T-helper 2 cell (primary cell): Measurements from ENCODE around the gene CFAP97D2.
A peak's percentile ranks its signal among the peaks of the same experiment; 100 is the strongest.
"Not testable (repeated sequence)": the region's sequence is repeated elsewhere in the genome, so short reads cannot be mapped to it uniquely, and the experiment has no call there.

Experiments
- DNase-seq, 5 experiments: peaks; one replicate each; pipeline versions ENCODE4 v3.0.0 to v3.0.0-alpha.2; 2012 to 2022
- total RNA-seq, 2 donors: gene quantifications; one replicate each; lab custom pipeline; 2026; lab: John Stamatoyannopoulos, UW

CFAP97D2 gene
- 0.13 to 0.31 reads per million in 2 donors for total RNA-seq

- no peak for DNase-seq
Observed at GRCh38 chr13:114179087-114179658, at the start of gene CFAP97D2. Gene CFAP97D2, plus strand, starts transcription at chr13:114179257. Its CDS starts 74 bp downstream, at chr13:114179331.

GRCh38 chr13:114129649-114130062 lies 49.4 kb upstream of the CFAP97D2 start:
- DNase-seq: peak in 2 of 5 experiments; percentile 37 to 58

GRCh38 chr13:114130131-114130836 lies 48.8 kb upstream of the CFAP97D2 start:
- DNase-seq: no peak

DNA sequence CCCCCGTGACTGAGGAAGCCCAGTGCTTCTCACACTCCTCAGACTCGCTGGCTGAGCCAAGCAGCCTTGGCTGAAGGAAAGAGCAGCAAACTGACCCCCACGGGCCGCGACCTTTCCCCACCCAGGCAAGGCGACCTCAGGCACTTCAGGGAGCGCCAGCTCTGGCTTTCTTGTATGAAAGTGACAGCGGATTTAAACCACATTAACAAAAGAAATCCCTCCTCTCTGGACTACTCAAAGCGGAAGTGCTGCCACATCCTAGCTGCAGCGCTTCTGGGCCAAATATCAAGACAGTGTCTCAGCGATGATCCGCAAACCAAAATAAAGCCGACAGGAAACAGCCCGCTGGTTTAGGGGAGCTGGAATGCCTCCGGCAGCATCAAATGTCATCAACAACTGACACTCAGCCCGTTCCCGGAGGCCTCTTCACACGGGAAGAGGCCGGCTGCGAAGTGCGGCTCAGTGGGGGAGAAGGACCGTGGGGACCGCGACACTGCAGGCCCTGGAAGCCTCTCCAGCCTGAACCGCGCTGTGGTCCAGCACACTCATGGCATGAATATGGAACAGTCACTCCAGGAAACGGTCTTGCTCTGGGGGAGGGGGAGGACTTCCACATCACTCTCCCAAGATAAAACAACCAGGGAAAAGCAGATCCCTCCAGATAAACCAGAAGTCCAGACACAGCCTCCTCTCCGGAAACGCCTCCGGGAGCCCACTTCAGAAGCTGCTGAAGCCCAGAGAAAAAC lies 48.0 kb upstream of the CFAP97D2 start:
- peak in 4 of 5 experiments; percentile 26 to 89 (median 64) for DNase-seq

DNA sequence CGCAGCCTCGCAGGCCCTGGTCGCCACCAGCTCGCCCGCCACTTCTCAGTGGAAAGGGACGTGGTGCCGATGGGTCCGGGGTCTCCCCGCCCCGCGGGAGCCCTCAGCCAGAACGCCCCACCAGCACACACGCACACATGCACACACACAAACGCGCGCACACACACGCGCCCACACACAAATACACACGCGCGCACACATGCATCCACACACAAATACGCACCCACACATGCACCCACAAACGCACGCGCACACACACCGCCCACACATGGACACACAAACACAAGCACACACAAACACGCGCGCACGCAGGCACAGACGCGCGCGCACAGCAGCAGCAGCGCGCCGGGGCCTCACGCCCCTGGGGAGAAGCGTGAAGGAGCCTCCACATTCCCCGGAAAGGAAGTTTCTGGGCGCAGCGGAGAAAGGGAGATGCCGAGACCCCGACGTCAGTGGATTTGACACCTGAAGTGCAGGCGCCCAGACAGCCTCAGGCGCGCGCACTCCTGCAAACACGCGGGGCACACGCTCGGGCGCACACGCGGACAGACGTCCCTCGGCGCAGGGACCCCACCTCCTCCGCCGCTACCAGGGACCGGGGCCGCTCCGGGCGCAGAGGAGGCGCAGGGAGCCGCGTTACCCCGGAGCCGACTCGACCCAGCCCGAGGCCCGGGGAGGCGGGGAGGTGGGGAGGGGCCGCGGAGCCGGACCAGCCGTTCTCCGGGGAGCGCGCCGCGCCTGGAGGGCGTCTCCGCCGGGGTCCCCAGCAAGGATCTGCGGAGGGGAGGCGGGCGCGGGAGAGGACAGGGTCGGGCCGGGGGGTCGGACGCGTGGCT lies 47.3 kb upstream of the CFAP97D2 start:
- peak in 2 of 5 experiments; percentile 33 to 70 for DNase-seq

DNA sequence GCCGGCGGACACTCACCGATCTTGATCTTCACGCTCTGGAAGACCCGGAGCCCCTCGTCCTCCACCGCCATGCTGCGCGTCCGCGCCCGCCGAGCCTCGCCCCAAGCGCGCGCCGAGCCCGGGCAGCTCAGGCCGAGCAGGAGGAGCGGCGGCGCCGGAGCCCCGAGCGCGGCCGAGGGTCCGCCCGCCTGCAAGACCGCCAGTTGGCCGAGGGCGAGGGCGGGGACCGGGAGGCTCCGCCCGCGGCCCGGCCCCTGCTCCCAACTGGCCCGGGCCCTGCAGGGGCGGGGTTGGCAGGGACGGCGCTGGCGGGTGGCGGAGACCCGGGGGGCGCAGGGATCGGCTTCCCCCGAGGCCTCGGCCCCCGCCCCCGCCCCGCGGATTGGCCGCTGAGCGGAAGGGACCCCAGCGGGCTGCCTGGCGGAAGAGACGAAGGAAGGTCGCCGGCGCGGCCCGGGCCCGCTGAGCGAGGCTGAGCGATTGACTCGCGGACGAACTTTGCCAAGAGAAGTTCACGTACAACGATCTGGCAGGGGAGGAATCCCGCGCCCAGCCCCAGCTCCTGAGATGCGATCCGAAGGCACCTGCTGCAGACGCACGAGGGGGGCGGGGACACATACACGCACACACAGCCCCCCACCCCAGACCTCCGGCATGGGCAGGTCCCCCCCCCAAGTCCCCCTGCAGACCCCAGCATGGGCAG lies 46.5 kb upstream of the CFAP97D2 start, which contains the start of gene RASA3:
TSS of gene RASA3 (minus strand) at position 205 of the 703 bp plus-strand sequence. CDS start at position 71, 134 bp downstream.
- DNase-seq: peak; percentile 36 to 62 (median 57)

DNA sequence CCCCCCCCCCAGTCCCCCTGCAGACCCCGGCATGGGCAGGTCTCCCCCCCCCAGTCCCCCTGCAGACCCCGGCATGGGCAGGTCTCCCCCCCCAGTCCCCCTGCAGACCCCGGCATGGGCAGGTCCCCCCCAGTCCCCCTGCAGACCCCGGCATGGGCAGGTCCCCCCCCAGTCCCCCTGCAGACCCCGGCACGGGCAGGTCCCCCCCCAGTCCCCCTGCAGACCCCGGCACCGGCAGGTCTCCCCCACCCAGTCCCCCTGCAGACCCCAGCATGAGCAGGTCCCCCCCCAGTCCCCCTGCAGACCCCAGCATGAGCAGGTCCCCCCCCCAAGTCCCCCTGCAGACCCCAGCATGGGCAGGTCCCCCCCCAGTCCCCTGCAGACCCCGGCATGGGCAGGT lies 45.9 kb upstream of the CFAP97D2 start:
- DNase-seq: not testable (repeated sequence)

DNA sequence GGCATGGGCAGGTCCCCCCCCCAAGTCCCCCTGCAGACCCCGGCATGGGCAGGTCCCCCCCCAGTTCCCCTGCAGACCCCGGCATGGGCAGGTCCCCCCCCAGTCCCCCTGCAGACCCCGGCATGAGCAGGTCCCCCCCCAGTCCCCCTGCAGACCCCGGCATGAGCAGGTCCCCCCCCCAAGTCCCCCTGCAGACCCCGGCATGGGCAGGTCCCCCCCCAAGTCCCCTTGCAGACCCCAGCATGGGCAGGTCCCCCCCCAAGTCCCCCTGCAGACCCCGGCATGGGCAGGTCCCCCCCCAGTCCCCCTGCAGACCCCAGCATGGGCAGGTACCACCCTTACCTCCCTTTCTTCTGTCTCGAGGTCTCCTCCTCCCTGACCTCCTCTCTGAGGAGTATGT lies 45.5 kb upstream of the CFAP97D2 start:
- DNase-seq: not testable (repeated sequence)

DNA sequence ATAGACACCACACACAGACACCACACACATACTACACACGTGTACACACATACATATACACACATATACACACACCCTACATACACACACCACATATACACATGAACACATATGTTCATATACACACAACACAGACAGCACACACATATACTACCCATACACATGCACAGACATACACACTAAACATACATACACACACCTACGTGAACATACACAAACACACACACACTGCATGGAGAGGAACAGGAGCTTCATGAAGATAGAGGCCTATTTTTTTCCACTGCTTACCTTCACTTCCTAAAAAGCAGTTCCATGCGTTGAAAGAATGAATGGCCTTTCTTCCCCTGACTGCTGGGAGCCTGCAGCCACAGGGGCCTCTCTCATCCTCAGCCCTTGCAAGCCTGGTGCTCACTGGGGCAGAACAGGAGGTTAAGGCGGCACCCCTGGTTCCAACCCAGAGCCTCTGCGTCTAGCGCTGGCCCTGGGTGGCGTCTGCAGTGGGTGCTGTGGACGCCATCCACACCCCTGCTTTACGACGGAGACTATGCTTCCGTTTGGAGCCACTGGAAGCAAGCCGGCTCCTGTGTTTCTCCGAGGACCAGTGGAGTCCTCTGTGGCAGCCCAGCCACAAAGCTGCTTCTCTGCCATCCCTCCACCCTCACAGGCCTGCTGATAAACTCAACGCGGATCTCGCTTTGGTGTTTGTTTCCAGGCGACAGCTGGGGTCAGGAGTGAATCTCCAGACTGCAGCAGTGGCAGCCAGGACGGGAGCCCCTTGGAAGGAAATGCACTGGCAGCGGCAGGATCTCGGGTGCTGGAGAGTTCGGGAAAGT lies 44.7 kb upstream of the CFAP97D2 start:
- DNase-seq: peak in 1 of 5 experiments; percentile 30

DNA sequence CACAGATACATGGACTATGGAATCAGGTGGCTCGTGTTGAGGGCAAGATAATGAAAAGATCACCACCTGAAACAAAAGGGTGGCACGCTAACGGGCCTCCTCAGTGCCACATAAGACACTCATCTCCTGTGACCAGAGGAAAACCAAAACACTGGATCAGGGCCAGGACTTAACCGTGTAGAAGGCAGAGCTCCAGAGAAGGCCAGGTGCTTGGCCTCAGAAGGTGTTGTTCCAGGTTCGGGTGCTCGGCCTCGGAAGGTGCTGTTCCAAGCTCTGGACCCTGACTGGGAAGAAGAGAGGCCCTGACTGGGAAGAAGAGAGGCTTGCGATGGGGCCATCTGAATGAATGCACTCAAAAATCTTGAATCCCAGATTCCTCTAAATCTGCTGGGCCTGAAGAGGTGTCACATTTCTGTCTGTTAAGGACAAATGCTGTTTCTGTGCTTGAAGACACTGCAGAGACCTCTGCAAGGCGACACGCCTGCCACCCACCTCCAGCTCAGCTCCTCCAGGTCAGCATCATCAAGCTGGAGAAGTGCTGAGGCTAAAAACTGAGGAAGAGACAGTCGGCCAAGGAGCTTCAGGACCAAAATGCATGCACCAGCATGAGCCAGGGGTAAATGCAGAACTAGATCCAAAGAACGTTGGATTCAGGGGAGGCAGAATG lies 44.0 kb upstream of the CFAP97D2 start:
- no peak for DNase-seq

DNA sequence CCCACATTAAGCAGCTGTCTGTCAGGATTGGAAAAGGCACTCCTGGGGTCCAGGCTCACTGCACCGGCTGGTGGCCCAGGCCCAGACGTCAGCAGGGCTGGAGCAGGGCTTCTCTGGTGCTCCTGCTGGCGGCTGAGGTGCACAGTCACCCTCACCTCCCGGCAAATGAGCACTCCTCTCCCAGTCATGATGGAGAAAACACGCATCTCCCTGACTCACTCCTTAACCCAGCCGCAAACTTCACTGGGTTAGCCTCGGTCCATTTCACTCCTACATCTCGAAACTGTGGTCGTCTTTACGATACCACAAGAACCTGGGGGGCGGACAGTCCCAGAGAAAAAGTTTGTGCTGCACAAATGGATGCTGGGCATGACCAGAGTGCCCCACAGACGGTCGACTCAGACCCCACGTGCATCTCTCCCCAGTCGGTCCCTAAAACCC lies 43.3 kb upstream of the CFAP97D2 start:
- DNase-seq: no peak

GRCh38 chr13:114136576-114136975 lies 42.5 kb upstream of the CFAP97D2 start:
- DNase-seq: no peak

- peak in 2 of 5 experiments; percentile 52 to 70 for DNase-seq
Observed at GRCh38 chr13:114140131-114140905, 38.7 kb upstream of the CFAP97D2 start.

- peak in 3 of 5 experiments; percentile 5 to 54 (median 44) for DNase-seq
Observed at GRCh38 chr13:114140906-114141250, 38.2 kb upstream of the CFAP97D2 start.

GRCh38 chr13:114141261-114141996 lies 37.6 kb upstream of the CFAP97D2 start:
- DNase-seq: peak in 1 of 5 experiments; percentile 34

DNA sequence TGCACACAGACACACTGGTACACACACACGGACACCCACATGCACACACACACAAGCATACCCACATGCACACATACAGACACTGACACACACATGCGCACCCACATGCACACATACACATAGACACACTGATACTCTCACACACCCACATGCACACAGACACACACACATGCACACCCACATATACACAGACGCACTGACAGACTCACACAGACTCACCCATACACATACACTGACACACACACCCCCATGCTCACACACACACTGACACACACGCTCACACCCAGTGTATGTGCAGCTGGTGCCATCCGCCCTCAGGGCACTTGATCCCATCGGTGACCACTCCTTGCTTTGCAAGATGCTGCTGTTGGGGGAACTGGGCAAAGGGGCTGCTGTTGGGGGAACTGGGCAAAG lies 36.9 kb upstream of the CFAP97D2 start:
- peak in 1 of 5 experiments; percentile 51 for DNase-seq

GRCh38 chr13:114142640-114143490 lies 36.2 kb upstream of the CFAP97D2 start:
- DNase-seq: peak; percentile 18 to 96 (median 65)
